Lung (tissue), 12 donors: ENCODE data around the gene CBLL1. TPM values are rescaled to one million over a fixed set of nuclear protein-coding genes. Genes with fewer than 3 reads are reported as not detected.

Experiments used
- ATAC-seq: fragments of 200-7000 bp; cut with Tn5 transposase; one replicate; pipeline ENCODE4 v1.9.1; 2020; ENCODE audit warnings: moderate number of reproducible peaks; ENCODE audit not compliant: insufficient read depth, low FRiP score
- DNase-seq, 3 donors: peaks; one replicate each; pipeline ENCODE4 v3.0.0-alpha.2; 2013 to 2017
- H3K27ac ChIP-seq, 2 donors: one replicate each; pipeline ENCODE4 v1.5.1; 2013; ENCODE audit warnings: mild to moderate bottlenecking in 2 of 2, moderate library complexity in 2 of 2, control low read depth in 1 of 2, inconsistent platforms in 1 of 2, low read depth in 1 of 2, low read length in 1 of 2
- H3K27me3 ChIP-seq, 3 donors: one replicate each; pipeline ENCODE4 v1.5.1; 2013; ENCODE audit warnings: low read length in 2 of 3; ENCODE audit not compliant: control insufficient read depth in 3 of 3, insufficient read depth in 3 of 3
- H3K36me3 ChIP-seq, 4 donors: one replicate each; pipeline ENCODE4 v1.5.1; 2013; ENCODE audit warnings: low read length in 4 of 4, mild to moderate bottlenecking in 1 of 4, moderate library complexity in 1 of 4; ENCODE audit not compliant: control insufficient read depth in 4 of 4, insufficient read depth in 4 of 4
- H3K4me1 ChIP-seq, 5 donors: one replicate each; pipeline ENCODE4 v1.5.1; 2013; ENCODE audit warnings: low read length in 5 of 5, mild to moderate bottlenecking in 2 of 5, moderate library complexity in 1 of 5; ENCODE audit not compliant: control insufficient read depth in 5 of 5, insufficient read depth in 5 of 5
- H3K4me3 ChIP-seq: one replicate; pipeline ENCODE4 v1.5.1; 2013; ENCODE audit warnings: mild to moderate bottlenecking, control low read depth, moderate library complexity
- H3K9ac ChIP-seq, 2 donors: one replicate each; pipeline ENCODE4 v1.5.1; 2013; ENCODE audit warnings: low read length in 2 of 2, control low read depth in 1 of 2; ENCODE audit not compliant: insufficient read depth in 1 of 2
- H3K9me3 ChIP-seq, 4 donors: one replicate each; pipeline ENCODE4 v1.5.1; 2013; ENCODE audit warnings: low read length in 3 of 4, mild to moderate bottlenecking in 1 of 4, moderate library complexity in 1 of 4; ENCODE audit not compliant: control insufficient read depth in 4 of 4, insufficient read depth in 3 of 4
- WGBS, 2 donors: extraction: QIAGEN DNeasy Blood & Tissue Kit; methylation state at CpG; one replicate each; pipeline ENCODE4 v1.1.7; 2013; 5-methylcytosine and 5-hydroxymethylcytosine counted together
- polyA plus RNA-seq, 2 donors: library from polyadenylated mRNA; stranded (reverse); fragments of 200-250 nt; gene quantifications; one replicate each; pipeline ENCODE4 v1.2.1, GENCODE V29; 2013
- total RNA-seq, 2 donors: library from RNA; depleted of rRNA in 1 of 2; stranded (reverse); fragments of >200 nt in 1 of 2; gene quantifications; one replicate each; pipeline ENCODE4 v1.2.1, GENCODE V29; 2014 to 2021
- TF ChIP-seq, protein P1 (sequence below): IDR thresholded peaks from 2 replicates; pipeline ENCODE4 v1.5.1; 2012; ENCODE audit warnings: mild to moderate bottlenecking; ENCODE audit errors: control extremely low read depth, extremely low read depth
- donor health status: control.
- donor health status: control.
- donor health status: Bipolar disorder and iron deficiency.
- donor health status: healthy.
- donor health status: DM: yes; HTN: yes; CAD: no.

CBLL1 gene
- total and polyA plus RNA-seq, 4 donors, result 5.2 to 25.2 (median 15.1) TPM

DNA sequence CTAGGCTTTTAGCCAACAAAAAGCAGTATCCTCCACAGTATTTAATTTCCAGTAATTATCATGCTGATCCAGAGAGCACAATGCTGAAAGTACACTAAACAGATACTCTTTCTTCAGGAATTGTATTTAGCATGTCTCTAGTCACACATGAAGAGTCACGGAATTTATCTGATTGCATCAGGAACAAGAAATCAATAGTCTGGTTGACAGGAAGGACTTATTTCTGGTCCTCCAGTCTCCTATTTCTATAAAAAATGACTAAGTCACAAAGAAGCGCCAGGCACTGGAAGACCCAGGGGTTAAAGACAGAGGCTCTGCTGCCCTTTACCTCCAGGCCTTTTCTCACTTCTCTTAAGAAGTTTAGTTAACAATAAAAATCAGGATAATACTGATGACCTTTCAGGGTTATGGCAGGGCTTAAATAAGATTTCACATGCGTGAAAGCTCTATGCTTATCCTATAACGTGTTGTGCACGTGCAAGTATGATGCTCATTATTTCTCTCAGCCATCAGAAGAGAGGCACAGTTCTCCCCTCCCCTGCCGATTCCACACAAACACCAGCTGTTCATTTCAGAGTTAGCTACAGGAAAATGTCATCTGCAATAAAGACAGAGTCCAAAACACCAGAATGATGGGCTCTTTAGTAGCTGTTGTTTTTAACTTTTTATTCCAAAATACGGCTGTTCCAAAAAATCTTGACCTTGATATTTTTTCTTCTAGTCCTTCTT lies 46.5 kb upstream of the CBLL1 start:
- Histone ChIP-seq H3K27ac (no peak overlapping the region), H3K4me1 (peaks cover 0 to 16% (median 0%) of the 10 kb centered on the region in 5 donors), H3K9me3 (no peaks in the 10 kb centered on the region), H3K36me3 (no peaks in the 10 kb centered on the region), H3K4me3 (no peak overlapping the region), H3K9ac (no peak overlapping the region), H3K27me3 (no peaks in the 10 kb centered on the region)
- WGBS, 2 donors, result 79 to 89% methylated on average over 7 of the region's 7 CpGs
- peak; percentile 37 to 85 (median 68) for DNase-seq
- no peak for ATAC-seq
- TF ChIP-seq, protein P1, sequence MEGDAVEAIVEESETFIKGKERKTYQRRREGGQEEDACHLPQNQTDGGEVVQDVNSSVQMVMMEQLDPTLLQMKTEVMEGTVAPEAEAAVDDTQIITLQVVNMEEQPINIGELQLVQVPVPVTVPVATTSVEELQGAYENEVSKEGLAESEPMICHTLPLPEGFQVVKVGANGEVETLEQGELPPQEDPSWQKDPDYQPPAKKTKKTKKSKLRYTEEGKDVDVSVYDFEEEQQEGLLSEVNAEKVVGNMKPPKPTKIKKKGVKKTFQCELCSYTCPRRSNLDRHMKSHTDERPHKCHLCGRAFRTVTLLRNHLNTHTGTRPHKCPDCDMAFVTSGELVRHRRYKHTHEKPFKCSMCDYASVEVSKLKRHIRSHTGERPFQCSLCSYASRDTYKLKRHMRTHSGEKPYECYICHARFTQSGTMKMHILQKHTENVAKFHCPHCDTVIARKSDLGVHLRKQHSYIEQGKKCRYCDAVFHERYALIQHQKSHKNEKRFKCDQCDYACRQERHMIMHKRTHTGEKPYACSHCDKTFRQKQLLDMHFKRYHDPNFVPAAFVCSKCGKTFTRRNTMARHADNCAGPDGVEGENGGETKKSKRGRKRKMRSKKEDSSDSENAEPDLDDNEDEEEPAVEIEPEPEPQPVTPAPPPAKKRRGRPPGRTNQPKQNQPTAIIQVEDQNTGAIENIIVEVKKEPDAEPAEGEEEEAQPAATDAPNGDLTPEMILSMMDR, result no peak

DNA sequence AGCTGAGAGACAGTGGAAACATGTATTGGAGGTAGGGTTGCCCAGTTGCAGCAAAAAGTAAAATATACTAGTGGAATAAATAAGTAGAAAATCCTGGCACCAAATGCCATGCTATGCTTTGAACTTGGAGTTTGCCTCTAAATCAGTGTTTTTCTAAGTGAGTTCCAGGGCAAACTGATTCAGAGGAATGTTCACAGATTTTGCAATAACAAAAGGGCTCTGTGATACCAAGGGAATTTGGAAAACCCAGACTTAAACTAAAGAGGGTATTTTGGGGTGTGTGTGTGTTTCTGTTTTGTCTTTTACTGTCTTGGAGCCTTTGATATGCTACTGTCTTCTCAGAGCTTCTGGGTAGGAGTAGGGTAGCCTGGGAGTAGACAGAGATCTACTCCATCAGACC lies 43.4 kb upstream of the CBLL1 start:
- Histone ChIP-seq H3K4me1 (peaks cover 0 to 10% (median 0%) of the 10 kb centered on the region in 5 donors), H3K36me3 (no peaks in the 10 kb centered on the region), H3K27me3 (no peaks in the 10 kb centered on the region), H3K9me3 (no peaks in the 10 kb centered on the region), H3K9ac (no peak overlapping the region), H3K4me3 (no peak overlapping the region), H3K27ac (no peak overlapping the region)
- ATAC-seq, result no peak
- TF ChIP-seq, protein P1, result no peak
- no peak for DNase-seq

DNA sequence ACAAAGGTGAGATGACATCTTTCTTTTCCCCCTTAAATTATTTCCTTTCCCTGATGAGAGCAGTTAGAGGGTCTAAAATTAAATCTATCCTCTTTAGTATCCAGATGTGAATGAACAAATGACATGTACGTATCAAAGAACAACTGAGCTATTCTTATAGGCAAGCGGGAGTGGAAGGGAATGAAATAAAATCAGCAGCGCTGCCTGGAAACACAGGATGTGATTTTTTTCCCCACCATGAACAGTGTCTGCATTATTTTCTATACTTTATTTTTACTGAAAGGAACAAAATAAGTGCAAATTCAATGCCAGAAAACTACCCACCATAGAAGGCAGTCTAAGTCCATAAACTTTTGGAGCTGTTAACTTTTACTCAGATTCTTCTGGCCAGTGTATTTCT lies 42.8 kb upstream of the CBLL1 start:
- TF ChIP-seq, protein P1, result no peak
- Histone ChIP-seq H3K4me1 (peaks cover 0 to 10% (median 0%) of the 10 kb centered on the region in 5 donors), H3K27ac (no peak overlapping the region), H3K9me3 (no peaks in the 10 kb centered on the region), H3K4me3 (no peak overlapping the region), H3K36me3 (no peaks in the 10 kb centered on the region), H3K9ac (no peak overlapping the region), H3K27me3 (no peaks in the 10 kb centered on the region)
- WGBS, 2 donors, result 86 to 91% methylated on average over 3 of the region's 3 CpGs
- no peak for DNase-seq
- ATAC-seq, result no peak

DNA sequence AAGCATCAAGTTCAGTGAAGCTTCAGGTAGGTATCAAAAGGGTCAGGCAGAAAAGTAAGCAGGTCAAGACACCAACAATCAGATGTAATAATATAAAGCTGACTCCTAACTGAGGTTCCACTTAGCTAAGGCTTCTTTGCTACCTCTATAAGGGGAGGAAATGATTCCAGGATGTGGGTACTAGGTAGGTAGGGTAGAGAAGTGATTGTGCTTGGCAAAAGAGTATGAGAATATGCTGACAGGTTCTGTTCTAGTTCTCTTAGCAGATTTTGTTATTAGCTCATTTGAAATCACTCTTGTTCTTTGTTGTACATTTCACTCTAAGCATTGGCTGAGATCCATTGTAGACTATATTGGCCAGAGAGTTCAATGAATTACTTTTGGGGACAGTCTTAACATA lies 40.7 kb upstream of the CBLL1 start:
- TF ChIP-seq, protein P1, result no peak
- Histone ChIP-seq H3K9me3 (no peaks in the 10 kb centered on the region), H3K4me3 (no peak overlapping the region), H3K27me3 (no peaks in the 10 kb centered on the region), H3K9ac (no peak overlapping the region), H3K36me3 (no peaks in the 10 kb centered on the region), H3K4me1 (no peaks in the 10 kb centered on the region), H3K27ac (no peak overlapping the region)
- ATAC-seq (no peak), DNase-seq (no peak)
